Measurements from ENCODE around the gene TEX2. TPM values are rescaled to one million over a fixed set of nuclear protein-coding genes. Genes with fewer than 3 reads are reported as not detected.

The TEX2 gene
- total and polyA plus RNA-seq, 2 of the 13 experiments (the other 11 are each of a cell fraction or from before 2014, with no cell fraction given), result 21.4 to 37.7 TPM

DNA sequence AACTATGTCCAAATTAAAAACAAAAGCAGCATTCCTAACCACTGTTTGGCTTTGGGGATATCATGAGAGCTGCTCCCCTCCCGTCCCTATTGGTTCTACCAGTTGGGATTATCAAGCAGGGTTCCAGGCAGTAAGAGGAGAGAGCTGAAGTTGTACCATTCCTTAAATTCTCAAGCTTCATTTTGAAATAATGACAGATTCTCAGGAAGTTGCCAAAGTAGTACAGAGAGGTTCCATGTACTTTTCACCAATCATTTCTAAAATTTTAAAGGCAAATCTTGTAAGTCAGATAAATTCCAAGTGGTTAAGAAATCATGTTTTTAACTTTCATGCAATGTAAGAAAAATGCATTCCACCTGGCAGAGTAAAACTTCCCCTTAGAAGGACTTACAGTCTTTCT lies 36.9 kb downstream of the TEX2 start:
- TF ChIP-seq ZFYVE20 (CRISPR knock-in tag; IDR thresholded peaks at IDR 0.05; ENCODE audit: borderline replicate concordance, low read depth) (no peak), HES4 (CRISPR knock-in tag; IDR thresholded peaks at IDR 0.05; ENCODE audit: borderline replicate concordance) (no peak), TRIM24 (CRISPR knock-in tag; IDR thresholded peaks at IDR 0.05) (no peak), U2AF1 (optimal IDR thresholded peaks at IDR 0.05; ENCODE audit: low read depth, low read length) (no peak), HOXA3 (CRISPR knock-in tag; IDR thresholded peaks at IDR 0.05) (no peak), ZNF724P (CRISPR knock-in tag; IDR thresholded peaks at IDR 0.05; ENCODE audit: borderline replicate concordance) (no peak)
- ATAC-seq, result no peak
- intact Hi-C loops (cut with micrococcal nuclease; ENCODE audit: unreplicated experiment) (no loop called here), in situ Hi-C loops (cut with HindIII; ENCODE audit: extremely low pct_ligation_motif_present, low pct_unique_long_range_greater_than_20kb) (no loop called here)
- POLR2A ChIA-PET, result interaction anchor here (0.7 kb wide), 1 partner anchor 81 kb away, joined by 3 read pairs; no protein-coding TSS in a partner anchor
- H3K36me3 ChIP-seq (replicated peaks in 1 of 2; ENCODE audit: control insufficient read depth in 1 of 2, insufficient read depth in 2 of 2, low read length in 2 of 2), result no peaks in the 10 kb centered on the region
- WGBS (ENCODE audit: low lambda C conversion rate), result 97% methylated on average over 1 of the region's 1 CpG
- BruUV-seq (replicated peaks), result no TSS peak
- peaks cover 21% of the 10 kb centered on the region for H3K79me2 ChIP-seq (ENCODE audit: insufficient read depth, low read length)
- no peaks in the 10 kb centered on the region for H3K27me3 ChIP-seq (ENCODE audit: control insufficient read depth in 1 of 2, insufficient read depth in 2 of 2, low read length in 2 of 2)
- no peaks in the 10 kb centered on the region for H4K20me1 ChIP-seq (ENCODE audit: insufficient read depth, low read length)
- no peak for FAIRE-seq
- H3K4me2 ChIP-seq (ENCODE audit: low read depth, low read length), result no peak overlapping the region
- 0 out of 2 replicates have a peak, but pooled peaks cover 8% of the 10 kb centered on the region for H3K4me1 ChIP-seq (ENCODE audit: insufficient read depth, low read length)
- H3K9ac ChIP-seq (ENCODE audit: insufficient read depth, low read depth, low read length), result no peak overlapping the region
- H2AFZ ChIP-seq (ENCODE audit: low read length), result no peak overlapping the region
- H3K9me3 ChIP-seq (ENCODE audit: low read length), result no peaks in the 10 kb centered on the region
- no peak overlapping the region for H3K27ac ChIP-seq (ENCODE audit: extremely low read length, insufficient read depth, low read length)
- CTCF ChIA-PET (ENCODE audit: low intra/inter-chr PET ratio, low total read pairs), result no interaction called here
- no peak overlapping the region for H3K4me3 ChIP-seq (replicated peaks in 1 of 3; ENCODE audit: insufficient read depth in 1 of 3, low read depth in 2 of 3, low read length in 3 of 3)
- DNase-seq (ENCODE audit: low spot score), result no peak

DNA sequence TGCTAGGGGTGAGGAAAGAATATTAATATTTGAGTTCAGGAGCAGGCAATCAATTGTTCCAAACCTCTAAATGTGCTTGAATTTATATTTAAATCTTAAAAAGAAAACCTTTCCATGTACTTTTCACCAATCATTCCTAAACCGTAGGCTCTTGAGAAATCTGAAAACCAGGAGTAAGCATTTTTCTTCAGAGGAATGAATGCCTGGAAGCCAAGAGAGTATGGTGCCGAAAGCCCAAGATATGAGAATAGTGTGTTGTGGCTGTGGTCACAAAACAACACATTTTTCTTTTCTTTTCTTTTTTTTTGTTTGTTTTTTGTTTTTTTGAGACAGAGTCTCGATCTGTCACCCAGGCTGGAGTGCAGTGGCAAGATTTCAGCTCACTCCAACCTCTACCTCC lies 37.6 kb downstream of the TEX2 start:
- no TSS peak for BruUV-seq (replicated peaks)
- intact Hi-C loops (cut with micrococcal nuclease; ENCODE audit: unreplicated experiment), result no loop called here
- Histone ChIP-seq H3K4me1 (ENCODE audit: insufficient read depth, low read length) (0 out of 2 replicates have a peak, but pooled peaks cover 8% of the 10 kb centered on the region), H4K20me1 (ENCODE audit: insufficient read depth, low read length) (no peaks in the 10 kb centered on the region), H3K9me3 (ENCODE audit: low read length) (no peaks in the 10 kb centered on the region), H3K4me2 (ENCODE audit: low read depth, low read length) (no peak overlapping the region), H3K79me2 (ENCODE audit: insufficient read depth, low read length) (peaks cover 24% of the 10 kb centered on the region), H3K36me3 (replicated peaks in 1 of 2; ENCODE audit: control insufficient read depth in 1 of 2, insufficient read depth in 2 of 2, low read length in 2 of 2) (no peaks in the 10 kb centered on the region), H3K4me3 (replicated peaks in 1 of 3; ENCODE audit: insufficient read depth in 1 of 3, low read depth in 2 of 3, low read length in 3 of 3) (no peak overlapping the region), H3K27me3 (ENCODE audit: control insufficient read depth in 1 of 2, insufficient read depth in 2 of 2, low read length in 2 of 2) (no peaks in the 10 kb centered on the region), H3K27ac (ENCODE audit: extremely low read length, insufficient read depth, low read length) (no peak overlapping the region), H3K9ac (ENCODE audit: insufficient read depth, low read depth, low read length) (no peak overlapping the region), H2AFZ (ENCODE audit: low read length) (no peak overlapping the region)
- 99% methylated on average over 3 of the region's 3 CpGs for WGBS (ENCODE audit: low lambda C conversion rate)
- no peak for DNase-seq (ENCODE audit: low spot score)
- TF ChIP-seq ZNF775 (CRISPR knock-in tag; IDR thresholded peaks at IDR 0.05; ENCODE audit: borderline replicate concordance) (no peak), POLR2G (IDR thresholded peaks at IDR 0.05; ENCODE audit: low read depth, low read length) (no peak), CCAR2 (optimal IDR thresholded peaks at IDR 0.05; ENCODE audit: low read depth, low read length) (no peak), MAFG (CRISPR knock-in tag; IDR thresholded peaks at IDR 0.05) (no peak)
- in situ Hi-C loops (cut with HindIII; ENCODE audit: extremely low pct_ligation_motif_present, low pct_unique_long_range_greater_than_20kb), result no loop called here
- no peak for ATAC-seq
- CTCF ChIA-PET (ENCODE audit: low intra/inter-chr PET ratio, low total read pairs), result no interaction called here
- no peak for FAIRE-seq
- POLR2A ChIA-PET, result interaction anchor here (0.7 kb wide), 1 partner anchor 80 kb away, joined by 3 read pairs; no protein-coding TSS in a partner anchor

Data from HepG2 (cell line).